HepG2 (cell line): ENCODE results near the gene ASXL1. TPM values are rescaled to one million over a fixed set of nuclear protein-coding genes. Genes with fewer than 3 reads are reported as not detected.

Experiments used
- ATAD3A ChIP-seq: sonication (generic); formaldehyde crosslinking; IDR thresholded peaks from 2 replicates; pipeline ENCODE4 v1.4.0; 2020; ENCODE audit warnings: missing genetic modification reagents
- EEA1 ChIP-seq: sonication (generic); formaldehyde crosslinking; IDR thresholded peaks from 2 replicates; pipeline ENCODE4 v1.5.1; 2020; ENCODE audit warnings: mild to moderate bottlenecking, missing genetic modification reagents, borderline replicate concordance
- SALL1 ChIP-seq: sonication (generic); formaldehyde crosslinking; IDR thresholded peaks from 2 replicates; pipeline ENCODE4 v1.8.0; 2022; ENCODE audit warnings: mild to moderate bottlenecking, missing genetic modification reagents
- TEAD2 ChIP-seq: sonication (generic); formaldehyde crosslinking; IDR thresholded peaks from 2 replicates; pipeline ENCODE4 v1.9.0; 2021; ENCODE audit warnings: missing genetic modification reagents
- polyA plus RNA-seq, 8 experiments: library from polyadenylated mRNA; depleted of rRNA in 3 of 8; stranded (reverse) in 7 of 8; unstranded in 1 of 8; fragments of >200 nt; fragmentation: Illumina TruSeq in 4 of 8; extraction: Trizol in 4 of 8; gene quantifications; 2 replicates each; pipeline versions ENCODE4 v1.2.1 to v1.2.3, GENCODE V29; 2011 to 2016; ENCODE audit warnings: low read depth in 4 of 8, missing spikeins in 1 of 8, mixed read lengths in 1 of 8; ENCODE audit not compliant: insufficient read depth in 1 of 8
- total RNA-seq, 5 experiments: library from RNA; depleted of rRNA; stranded (reverse); fragments of >200 nt; fragmentation: Illumina TruSeq; extraction: Trizol; gene quantifications; 2 replicates each; pipeline ENCODE4 v1.2.3, GENCODE V29; 2016; ENCODE audit warnings: low read depth in 1 of 5
- TF ChIP-seq, protein P1 (sequence below): sonication (generic); formaldehyde crosslinking; IDR thresholded peaks from 2 replicates; pipeline ENCODE4 v1.5.1; 2020; ENCODE audit warnings: mild to moderate bottlenecking, missing genetic modification reagents, moderate library complexity
- TF ChIP-seq, protein P2 (sequence below): sonication (generic); formaldehyde crosslinking; IDR thresholded peaks from 2 replicates; pipeline ENCODE4 v1.8.1; 2023; ENCODE audit warnings: mild to moderate bottlenecking, moderate library complexity, missing genetic modification reagents
- TF ChIP-seq, protein P3 (sequence below): sonication (generic); formaldehyde crosslinking; IDR thresholded peaks from 2 replicates; pipeline ENCODE4 v1.8.1; 2023; ENCODE audit warnings: missing genetic modification reagents, mild to moderate bottlenecking, borderline replicate concordance

ASXL1 gene
- total and polyA plus RNA-seq, 2 of the 13 experiments (the other 11 are each of a cell fraction or from before 2014, with no cell fraction given): 62.1 to 74.8 TPM

DNA sequence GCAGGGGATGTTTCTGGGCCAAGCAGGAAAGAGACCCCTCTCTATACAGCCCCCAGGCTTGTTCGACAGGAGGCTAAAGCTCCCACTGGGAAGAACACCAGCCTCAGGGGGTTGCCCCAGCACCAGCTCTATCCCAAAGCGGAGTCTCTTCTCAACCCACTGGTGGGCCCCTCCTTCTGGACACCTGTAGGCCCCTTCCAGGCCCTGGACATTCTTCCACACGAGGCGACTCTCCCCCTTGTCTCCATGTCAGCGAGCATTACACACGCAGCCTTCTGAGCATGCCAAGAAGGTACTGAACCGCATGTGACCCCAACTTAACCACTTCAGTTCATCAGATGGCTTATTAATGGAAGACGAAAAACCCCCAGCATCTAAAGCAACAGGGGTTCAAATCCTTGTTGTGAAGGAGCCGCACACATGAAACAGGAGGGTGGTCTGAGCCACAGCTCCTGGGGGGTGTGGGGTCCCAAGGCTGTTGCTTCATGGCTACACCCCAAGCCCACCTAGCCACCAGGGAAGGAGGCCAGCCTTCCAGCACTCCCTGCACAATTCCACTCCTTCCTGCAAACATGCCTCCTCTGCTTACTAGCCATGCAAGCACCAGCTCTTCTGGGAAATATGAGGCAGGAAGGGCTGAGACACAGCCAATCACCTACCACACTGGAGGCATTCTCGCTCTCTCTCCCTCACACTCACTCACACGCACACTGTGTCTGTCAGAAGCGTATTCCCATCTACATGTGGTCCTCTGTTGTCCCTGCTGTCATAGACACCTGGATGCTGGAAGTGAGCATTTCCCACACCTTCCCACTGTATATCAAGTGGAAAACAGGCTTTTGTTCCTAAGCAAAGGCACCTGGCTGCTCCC is 122.5 kb downstream of the ASXL1 start (continued):
- TF ChIP-seq, protein P1, sequence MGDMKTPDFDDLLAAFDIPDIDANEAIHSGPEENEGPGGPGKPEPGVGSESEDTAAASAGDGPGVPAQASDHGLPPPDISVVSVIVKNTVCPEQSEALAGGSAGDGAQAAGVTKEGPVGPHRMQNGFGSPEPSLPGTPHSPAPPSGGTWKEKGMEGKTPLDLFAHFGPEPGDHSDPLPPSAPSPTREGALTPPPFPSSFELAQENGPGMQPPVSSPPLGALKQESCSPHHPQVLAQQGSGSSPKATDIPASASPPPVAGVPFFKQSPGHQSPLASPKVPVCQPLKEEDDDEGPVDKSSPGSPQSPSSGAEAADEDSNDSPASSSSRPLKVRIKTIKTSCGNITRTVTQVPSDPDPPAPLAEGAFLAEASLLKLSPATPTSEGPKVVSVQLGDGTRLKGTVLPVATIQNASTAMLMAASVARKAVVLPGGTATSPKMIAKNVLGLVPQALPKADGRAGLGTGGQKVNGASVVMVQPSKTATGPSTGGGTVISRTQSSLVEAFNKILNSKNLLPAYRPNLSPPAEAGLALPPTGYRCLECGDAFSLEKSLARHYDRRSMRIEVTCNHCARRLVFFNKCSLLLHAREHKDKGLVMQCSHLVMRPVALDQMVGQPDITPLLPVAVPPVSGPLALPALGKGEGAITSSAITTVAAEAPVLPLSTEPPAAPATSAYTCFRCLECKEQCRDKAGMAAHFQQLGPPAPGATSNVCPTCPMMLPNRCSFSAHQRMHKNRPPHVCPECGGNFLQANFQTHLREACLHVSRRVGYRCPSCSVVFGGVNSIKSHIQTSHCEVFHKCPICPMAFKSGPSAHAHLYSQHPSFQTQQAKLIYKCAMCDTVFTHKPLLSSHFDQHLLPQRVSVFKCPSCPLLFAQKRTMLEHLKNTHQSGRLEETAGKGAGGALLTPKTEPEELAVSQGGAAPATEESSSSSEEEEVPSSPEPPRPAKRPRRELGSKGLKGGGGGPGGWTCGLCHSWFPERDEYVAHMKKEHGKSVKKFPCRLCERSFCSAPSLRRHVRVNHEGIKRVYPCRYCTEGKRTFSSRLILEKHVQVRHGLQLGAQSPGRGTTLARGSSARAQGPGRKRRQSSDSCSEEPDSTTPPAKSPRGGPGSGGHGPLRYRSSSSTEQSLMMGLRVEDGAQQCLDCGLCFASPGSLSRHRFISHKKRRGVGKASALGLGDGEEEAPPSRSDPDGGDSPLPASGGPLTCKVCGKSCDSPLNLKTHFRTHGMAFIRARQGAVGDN (CRISPR knock-in tag): peak; percentile 32
- TF ChIP-seq, protein P2, sequence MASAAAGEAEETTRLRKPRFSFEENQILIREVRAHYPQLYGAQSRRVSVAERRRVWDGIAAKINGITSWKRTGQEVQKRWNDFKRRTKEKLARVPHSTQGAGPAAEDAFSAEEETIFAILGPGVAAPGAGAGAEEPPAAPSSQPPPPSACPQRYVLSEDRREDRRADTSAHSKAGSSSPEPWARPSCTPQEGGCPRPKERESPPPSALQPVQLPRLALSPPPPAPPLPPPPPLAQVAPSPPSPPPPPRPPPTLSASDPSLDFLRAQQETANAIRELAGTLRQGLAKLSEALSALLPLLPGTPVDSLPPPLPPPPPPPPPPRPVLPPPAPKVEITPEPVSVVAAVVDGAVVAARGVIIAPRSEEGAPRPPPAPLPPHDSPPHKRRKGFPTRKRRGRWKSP (CRISPR knock-in tag): no peak
- TF ChIP-seq ATAD3A (CRISPR knock-in tag): no peak
- TF ChIP-seq SALL1 (CRISPR knock-in tag): peak; percentile 19; the same call in 1 of the 2 replicates
- 0 out of 2 replicates have a peak, but pooled peaks have one; percentile 29 for TF ChIP-seq TEAD2 (CRISPR knock-in tag)
- no peak for TF ChIP-seq EEA1
- TF ChIP-seq, protein P3, sequence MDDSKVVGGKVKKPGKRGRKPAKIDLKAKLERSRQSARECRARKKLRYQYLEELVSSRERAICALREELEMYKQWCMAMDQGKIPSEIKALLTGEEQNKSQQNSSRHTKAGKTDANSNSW (CRISPR knock-in tag): no peak
